Cardiac muscle cell (in vitro differentiated cells and primary cell): ENCODE data around the gene CYP26C1. TPM values are rescaled to one million over a fixed set of nuclear protein-coding genes. Genes with fewer than 3 reads are reported as not detected.

Experiments
- DNase-seq, 2 donors: peaks; one replicate each; pipeline versions ENCODE4 v3.0.0 to v3.0.0-alpha.2; 2010 to 2017; ENCODE audit warnings: low read depth in 1 of 2, low spot score in 1 of 2
- H3K27ac ChIP-seq: fragments of 200-600 bp; sonication (generic); 2 replicates; pipeline ENCODE4 v1.5.1; 2016
- H3K27me3 ChIP-seq: fragments of 200-600 bp; sonication (generic); 2 replicates; pipeline ENCODE4 v1.6.0; 2016; ENCODE audit warnings: control low read depth
- H3K36me3 ChIP-seq: fragments of 200-600 bp; sonication (generic); 2 replicates; pipeline ENCODE4 v1.5.1; 2016; ENCODE audit warnings: control low read depth
- H3K4me1 ChIP-seq: fragments of 200-600 bp; sonication (generic); 2 replicates; pipeline ENCODE4 v1.8.1; 2017; ENCODE audit warnings: low read depth, mild to moderate bottlenecking, mixed run types
- H3K4me3 ChIP-seq: fragments of 200-600 bp; sonication (generic); 2 replicates; pipeline ENCODE4 v1.5.1; 2016; ENCODE audit warnings: mild to moderate bottlenecking
- H3K9me3 ChIP-seq: fragments of 200-600 bp; sonication (generic); 2 replicates; pipeline ENCODE4 v1.5.1; 2017; ENCODE audit warnings: low read depth, mild to moderate bottlenecking, control low read depth
- CTCF ChIP-seq: IDR thresholded peaks from 2 replicates; pipeline ENCODE4 v1.5.1; 2012; ENCODE audit warnings: low read depth, mild to moderate bottlenecking, low read length
- polyA plus RNA-seq: library from polyadenylated mRNA; unstranded; fragments of >200 nt; fragmentation: Nextera tagmentation; extraction: Ambion mirVana; gene quantifications from 2 replicates; pipeline ENCODE4 v1.2.1, GENCODE V29; 2016
- total RNA-seq: library from RNA; depleted of rRNA; stranded (reverse); fragments of >200 nt; gene quantifications from 2 replicates; pipeline ENCODE4 v1.2.3, GENCODE V29; 2016

Gene CYP26C1
- total and polyA plus RNA-seq, 2 experiments from 2014 or later = 0.06 TPM

DNA sequence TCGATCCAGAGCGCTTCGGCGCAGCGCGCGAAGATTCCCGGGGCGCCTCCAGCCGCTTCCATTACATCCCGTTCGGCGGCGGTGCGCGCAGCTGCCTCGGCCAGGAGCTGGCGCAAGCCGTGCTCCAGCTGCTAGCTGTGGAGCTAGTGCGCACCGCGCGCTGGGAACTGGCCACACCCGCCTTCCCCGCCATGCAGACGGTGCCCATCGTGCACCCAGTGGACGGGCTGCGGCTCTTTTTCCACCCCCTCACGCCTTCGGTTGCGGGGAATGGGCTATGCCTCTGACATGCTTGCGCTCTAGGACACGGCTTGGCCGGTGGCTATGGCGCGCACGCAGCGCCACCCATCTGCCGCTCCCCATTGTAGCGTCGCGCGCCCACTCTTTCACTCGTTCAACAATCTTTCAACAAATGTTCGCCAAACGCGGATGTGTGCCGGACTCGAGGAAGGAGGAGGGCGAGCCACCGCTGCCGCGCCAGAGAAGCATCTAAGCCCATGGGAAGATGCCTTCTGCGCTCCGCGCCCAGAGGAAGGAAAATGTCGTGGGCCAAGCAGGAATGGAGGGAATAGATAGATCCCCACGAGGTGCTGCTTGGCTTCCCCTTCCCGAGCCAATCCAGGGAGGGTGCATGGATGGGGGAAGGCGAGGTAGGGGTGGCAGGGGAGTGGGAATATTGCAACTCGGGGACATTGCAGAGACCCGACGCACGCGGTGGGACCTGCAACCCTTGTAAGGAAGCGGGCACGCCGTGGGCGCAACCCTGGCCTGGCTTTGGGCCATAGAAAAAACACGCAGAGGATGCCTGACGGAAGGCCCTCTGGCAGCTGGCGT lies 8.0 kb downstream of the CYP26C1 start:
- Histone ChIP-seq H3K27me3 (peaks cover 96% of the 10 kb centered on the region), H3K36me3 (no peaks in the 10 kb centered on the region), H3K27ac (no peak overlapping the region), H3K4me3 (peak overlapping the region; percentile 17), H3K4me1 (peaks cover 4% of the 10 kb centered on the region), H3K9me3 (no peaks in the 10 kb centered on the region)
- TF ChIP-seq CTCF = no peak
- DNase-seq = peak; percentile 60 to 63

DNA sequence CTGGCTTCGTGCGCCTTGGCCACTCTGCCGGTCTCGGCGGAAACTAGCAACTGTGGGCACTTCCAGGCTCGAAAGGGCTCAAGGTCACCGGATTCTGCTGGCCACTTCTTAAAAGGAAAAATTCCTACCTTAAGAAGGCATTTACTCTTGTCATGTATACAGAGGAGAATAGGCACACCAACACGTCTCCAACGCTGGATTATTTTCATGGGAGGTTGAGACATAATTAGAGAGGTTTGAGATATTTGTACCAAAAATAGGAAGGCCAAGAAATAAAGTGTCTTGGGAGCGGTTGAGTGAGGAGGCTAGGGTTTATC lies 8.6 kb downstream of the CYP26C1 start:
- no peak for DNase-seq
- Histone ChIP-seq H3K9me3 (no peaks in the 10 kb centered on the region), H3K36me3 (no peaks in the 10 kb centered on the region), H3K27me3 (peaks cover 96% of the 10 kb centered on the region), H3K27ac (no peak overlapping the region), H3K4me3 (no peak overlapping the region), H3K4me1 (peaks cover 4% of the 10 kb centered on the region)
- TF ChIP-seq CTCF = no peak

DNA sequence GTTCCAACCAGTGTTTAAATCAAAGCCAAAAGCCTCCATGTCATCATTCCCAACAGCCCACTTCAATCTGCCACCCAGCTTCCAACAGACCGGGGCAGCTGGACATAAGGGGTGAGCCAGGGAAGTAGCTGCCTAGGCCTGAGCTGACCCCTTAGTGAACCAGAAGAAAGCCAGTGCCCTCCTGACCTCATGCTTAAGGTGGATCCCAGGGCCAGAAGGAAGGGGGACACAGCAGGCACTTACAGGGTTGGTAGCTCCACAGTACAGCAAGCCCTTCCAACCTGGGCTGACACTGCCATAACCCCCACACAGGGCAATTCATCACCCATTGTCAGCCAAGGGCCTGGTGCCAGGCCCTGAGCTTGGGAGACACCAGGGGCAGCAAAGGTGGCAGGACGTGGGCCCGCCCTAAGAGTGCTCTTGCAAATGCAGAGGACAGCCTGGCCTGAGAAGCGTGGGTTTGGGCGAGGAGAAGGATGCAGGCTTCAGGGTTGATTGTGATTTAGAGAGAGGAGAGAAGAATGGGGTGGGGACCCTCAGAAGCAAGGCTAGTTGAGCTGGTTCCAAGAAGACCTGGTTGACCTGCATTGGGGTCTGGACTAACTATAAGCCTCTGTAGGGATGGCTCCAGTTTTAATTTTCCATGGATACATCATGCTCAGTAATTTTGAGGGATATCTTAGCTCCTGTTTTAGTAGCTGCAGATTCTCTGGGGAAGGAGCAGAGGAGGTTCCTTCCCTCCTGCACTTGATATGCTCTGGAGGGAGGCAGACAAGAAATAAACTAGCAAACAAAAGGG lies 10.0 kb downstream of the CYP26C1 start:
- DNase-seq = no peak
- Histone ChIP-seq H3K4me1 (peaks cover 6% of the 10 kb centered on the region), H3K27me3 (peaks cover 96% of the 10 kb centered on the region), H3K9me3 (no peaks in the 10 kb centered on the region), H3K4me3 (no peak overlapping the region), H3K27ac (no peak overlapping the region), H3K36me3 (no peaks in the 10 kb centered on the region)
- TF ChIP-seq CTCF = no peak

- TF ChIP-seq CTCF = no peak
- Histone ChIP-seq H3K36me3 (no peaks in the 10 kb centered on the region), H3K27ac (no peak overlapping the region), H3K4me1 (peaks cover 6% of the 10 kb centered on the region), H3K9me3 (no peaks in the 10 kb centered on the region), H3K4me3 (no peak overlapping the region), H3K27me3 (peaks cover 96% of the 10 kb centered on the region)
- no peak for DNase-seq
Measured at GRCh38 chr10:93071177-93071472, 10.5 kb downstream of the CYP26C1 start.

DNA sequence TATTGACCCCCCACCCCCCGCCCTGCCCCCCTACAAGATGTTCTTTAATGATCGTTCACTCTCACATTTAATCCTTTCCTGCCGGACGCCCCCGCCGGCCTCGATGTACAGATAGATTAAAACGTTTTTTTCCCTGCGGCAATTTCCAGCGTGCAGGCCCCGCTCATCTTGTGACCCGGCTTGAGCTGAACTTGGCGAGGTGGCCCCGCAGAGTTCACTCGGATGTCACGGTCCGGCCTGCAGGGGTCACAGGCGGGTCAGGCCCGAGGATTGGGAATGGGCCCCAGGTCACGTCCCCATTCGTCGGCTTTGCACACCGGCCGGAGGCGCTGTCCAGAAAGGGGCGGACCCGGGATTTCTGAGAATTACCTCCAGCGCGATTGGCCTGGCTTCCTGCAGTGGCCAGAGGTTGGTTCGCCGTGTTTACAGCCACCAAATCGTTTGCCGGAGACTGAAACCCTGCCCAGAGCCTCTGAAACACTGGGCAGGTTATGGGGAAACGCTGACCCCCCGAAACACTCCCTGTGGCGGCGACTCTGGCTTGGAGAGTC lies 11.2 kb downstream of the CYP26C1 start:
- DNase-seq = peak in 1 of 2 donors; percentile 91
- Histone ChIP-seq H3K9me3 (no peaks in the 10 kb centered on the region), H3K36me3 (no peaks in the 10 kb centered on the region), H3K27me3 (peaks cover 96% of the 10 kb centered on the region), H3K4me3 (peak overlapping the region; percentile 54), H3K4me1 (peaks cover 6% of the 10 kb centered on the region), H3K27ac (no peak overlapping the region)
- no peak for TF ChIP-seq CTCF
